Panc1 (cell line): Measurements from ENCODE around the gene TRAPPC5. TPM values are rescaled to one million over a fixed set of nuclear protein-coding genes. Genes with fewer than 3 reads are reported as not detected.

ENCODE experiments used
- ATAC-seq: fragments of 200-7000 bp; cut with Tn5 transposase; 2 replicates; pipeline ENCODE4 v1.9.1; 2020; ENCODE audit warnings: mild to moderate bottlenecking, moderate library complexity
- BruUV-seq: library from RNA; stranded (reverse); fragments of 400-500 nt; replicated peaks from 2 replicates; lab custom pipeline; 2021; lab: Mats Ljungman, UMichigan
- CTCF ChIA-PET: fragments of 300-600 bp; sonication (Branson Sonifier 250); formaldehyde crosslinking; loops from one replicate; lab custom pipeline; 2022; ENCODE audit warnings: antibody characterized with exemption; lab: Charles Lee
- POLR2A ChIA-PET: fragments of 300-600 bp; sonication (Branson Sonifier 250); formaldehyde crosslinking; loops from one replicate; lab custom pipeline; 2022; ENCODE audit warnings: antibody characterized with exemption; lab: Charles Lee
- DNase-seq: peaks from one replicate; pipeline ENCODE4 v3.0.0-alpha.2; 2010; ENCODE audit warnings: low read depth, low spot score
- H3K27ac ChIP-seq: 2 replicates; pipeline ENCODE4 v1.5.1; 2011; ENCODE audit warnings: mild to moderate bottlenecking, low read length, inconsistent platforms
- H3K27me3 ChIP-seq: fragments of 200-500 bp; sonication (Bioruptor generic); 2 replicates; pipeline ENCODE4 v1.6.0; 2014; ENCODE audit warnings: low read length, inconsistent platforms; ENCODE audit not compliant: control insufficient read depth, insufficient read depth
- H3K36me3 ChIP-seq: fragments of 200-500 bp; sonication (Bioruptor generic); 2 replicates; pipeline ENCODE4 v1.5.1; 2014; ENCODE audit warnings: inconsistent platforms, mild to moderate bottlenecking, low read length, moderate library complexity; ENCODE audit not compliant: control insufficient read depth, insufficient read depth
- H3K4me1 ChIP-seq: 2 replicates; pipeline ENCODE4 v1.5.1; 2011; ENCODE audit warnings: inconsistent platforms, mild to moderate bottlenecking, low read length, moderate library complexity; ENCODE audit not compliant: control insufficient read depth, insufficient read depth
- H3K4me3 ChIP-seq, 2 experiments: 2 replicates each; pipeline ENCODE4 v1.5.1; 2011 to 2012; ENCODE audit warnings: low read depth in 2 of 2, low read length in 2 of 2, mild to moderate bottlenecking in 2 of 2, inconsistent platforms in 1 of 2, moderate library complexity in 1 of 2
- H3K9me3 ChIP-seq: fragments of 200-500 bp; sonication (Bioruptor generic); 2 replicates; pipeline ENCODE4 v1.5.1; 2014; ENCODE audit warnings: low read depth, mild to moderate bottlenecking, inconsistent platforms, low read length, moderate library complexity; ENCODE audit not compliant: control insufficient read depth, insufficient read depth
- CTCF ChIP-seq: fragments of 450-650 bp; IDR thresholded peaks from 2 replicates; pipeline ENCODE4 v1.5.1; 2017; ENCODE audit warnings: mild to moderate bottlenecking
- POLR2AphosphoS5 ChIP-seq: IDR thresholded peaks from 2 replicates; pipeline ENCODE4 v1.6.1; 2012; ENCODE audit warnings: mild to moderate bottlenecking, low read depth, low read length, moderate library complexity
- REST ChIP-seq, 2 experiments: IDR thresholded peaks; 2 replicates each; pipeline ENCODE4 v1.6.1; 2011 to 2012; ENCODE audit warnings: low read depth in 2 of 2, control low read depth in 1 of 2, low read length in 1 of 2, mild to moderate bottlenecking in 1 of 2, moderate library complexity in 1 of 2; ENCODE audit not compliant: insufficient read depth in 1 of 2
- SIN3A ChIP-seq: IDR thresholded peaks from 2 replicates; pipeline ENCODE4 v1.6.1; 2012; ENCODE audit warnings: low read depth, mild to moderate bottlenecking, low read length, moderate library complexity, borderline replicate concordance; ENCODE audit not compliant: insufficient read depth
- TCF7L2 ChIP-seq: IDR thresholded peaks from 2 replicates; pipeline ENCODE4 v1.6.1; 2011; ENCODE audit warnings: mild to moderate bottlenecking, low read depth, low read length, inconsistent platforms
- in situ Hi-C: cut with HindIII; loops from 2 replicates; pipeline ENCODE4 v1.10.0; 2016; ENCODE audit warnings: low sequenced_read_pairs, low pct_unique_long_range_greater_than_20kb
- intact Hi-C: fragments of 100-400 bp; cut with micrococcal nuclease; formaldehyde crosslinking; loops from one replicate; pipeline ENCODE4 v1.10.0; 2022; ENCODE audit not compliant: unreplicated experiment
- total RNA-seq: library from RNA; stranded (reverse); gene quantifications from one replicate; pipeline ENCODE4 v1.2.1, GENCODE V29; 2021; ENCODE audit not compliant: unreplicated experiment

TRAPPC5 gene
- total RNA-seq, 1 experiment from 2014 or later = 101 TPM

DNA sequence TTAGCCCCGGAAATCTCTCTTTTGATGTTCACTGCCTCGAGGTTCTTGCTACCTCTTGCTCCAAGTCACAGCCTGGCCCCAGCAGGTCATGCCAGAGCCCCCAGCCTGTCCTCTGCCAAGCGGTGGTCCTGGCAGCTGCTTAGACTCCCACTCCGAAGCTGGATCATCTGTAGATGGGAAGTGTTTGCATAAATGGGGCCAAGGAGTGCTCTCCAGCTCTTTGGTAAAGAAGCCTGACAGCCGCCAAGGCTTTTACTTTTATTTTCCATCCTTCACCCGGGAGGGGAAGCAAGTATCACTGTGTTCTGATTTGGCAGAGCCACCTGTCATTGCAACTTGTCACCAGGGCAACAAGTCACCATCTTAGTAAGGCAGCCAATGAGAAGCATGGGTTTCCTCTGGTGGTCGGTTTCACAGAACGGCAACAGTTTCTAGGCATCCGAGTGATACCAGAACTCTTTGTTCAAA, 22.4 kb upstream of the TRAPPC5 start:
- ChIA-PET POLR2A (interaction anchor here (0.6 kb wide), 1 partner anchor 428 kb away, joined by 5 read pairs; no protein-coding TSS in a partner anchor), CTCF (interaction anchor here (0.6 kb wide), 2 partner anchors 10 to 141 kb away, joined by 3 to 11 read pairs; no protein-coding TSS in a partner anchor)
- Histone ChIP-seq H3K4me1 (no peaks in the 10 kb centered on the region), H3K27ac (no peak overlapping the region), H3K36me3 (no peaks in the 10 kb centered on the region), H3K4me3 (no peak overlapping the region), H3K27me3 (no peaks in the 10 kb centered on the region), H3K9me3 (no peaks in the 10 kb centered on the region)
- intact Hi-C loops = no loop called here
- in situ Hi-C loops = no loop called here
- DNase-seq (no peak), ATAC-seq (no peak)
- BruUV-seq = no TSS peak
- TF ChIP-seq CTCF (no peak), REST (IDR thresholded peaks at IDR 0.05; ENCODE audit: insufficient read depth in 1 of 2, low read depth in 2 of 2, low read length in 1 of 2) (no peak), POLR2AphosphoS5 (no peak), SIN3A (no peak), TCF7L2 (no peak)

GRCh38 chr19:7661744-7662538, 18.7 kb upstream of the TRAPPC5 start:
- Histone ChIP-seq H3K36me3 (no peaks in the 10 kb centered on the region), H3K4me1 (no peaks in the 10 kb centered on the region), H3K4me3 (no peak overlapping the region), H3K9me3 (no peaks in the 10 kb centered on the region), H3K27ac (no peak overlapping the region), H3K27me3 (no peaks in the 10 kb centered on the region)
- DNase-seq (no peak), ATAC-seq (no peak)
- ChIA-PET POLR2A (no interaction called here), CTCF (no interaction called here)
- intact Hi-C loops (no loop called here), in situ Hi-C loops (no loop called here)
- no TSS peak for BruUV-seq
- TF ChIP-seq SIN3A = no peak
- no peak for TF ChIP-seq CTCF
- TF ChIP-seq POLR2AphosphoS5 = no peak
- TF ChIP-seq TCF7L2 = no peak
- no peak for TF ChIP-seq REST (IDR thresholded peaks at IDR 0.05; ENCODE audit: insufficient read depth in 1 of 2, low read depth in 2 of 2, low read length in 1 of 2)
